Measurements from ENCODE around the gene PLS1.
A peak's percentile ranks its signal among the peaks of the same experiment; 100 is the strongest.
"Not testable (repeated sequence)": the region's sequence is repeated elsewhere in the genome, so short reads cannot be mapped to it uniquely, and the experiment has no call there.

PLS1 gene

GRCh38 chr3:142595951-142596725, at the start of gene PLS1:
PLS1 (plus strand) TSS chr3:142596393; CDS start chr3:142664238, 67,845 bp downstream.
- peak; percentile 96 for DNase-seq

- no peak for DNase-seq
Measured at GRCh38 chr3:142549986-142550385, 46.2 kb upstream of the PLS1 start.

- not testable (repeated sequence) for DNase-seq
Measured at GRCh38 chr3:142552579-142552978, 43.6 kb upstream of the PLS1 start.

GRCh38 chr3:142553741-142554140, 42.5 kb upstream of the PLS1 start:
- DNase-seq, result no peak

- no peak for DNase-seq
Measured at GRCh38 chr3:142560118-142560517, 36.1 kb upstream of the PLS1 start.

- no peak for DNase-seq
Measured at GRCh38 chr3:142563496-142563997, 32.6 kb upstream of the PLS1 start.

GRCh38 chr3:142566096-142566495, 30.1 kb upstream of the PLS1 start:
- no peak for DNase-seq

GRCh38 chr3:142568393-142569017, 27.7 kb upstream of the PLS1 start:
- no peak for DNase-seq

- not testable (repeated sequence) for DNase-seq
Measured at GRCh38 chr3:142569422-142569821, 26.8 kb upstream of the PLS1 start.

GRCh38 chr3:142574223-142574622, 22.0 kb upstream of the PLS1 start:
- not testable (repeated sequence) for DNase-seq

GRCh38 chr3:142574665-142575064, 21.5 kb upstream of the PLS1 start:
- no peak for DNase-seq

GRCh38 chr3:142576792-142577191, 19.4 kb upstream of the PLS1 start:
- no peak for DNase-seq

- DNase-seq, result no peak
Measured at GRCh38 chr3:142577696-142578328, 18.4 kb upstream of the PLS1 start.

- DNase-seq, result peak; percentile 98
Measured at GRCh38 chr3:142578329-142579223, 17.6 kb upstream of the PLS1 start, which contains the start of gene ATR. ATR (minus strand) TSS chr3:142578733; CDS start chr3:142578704, 29 bp downstream.

- no peak for DNase-seq
Measured at GRCh38 chr3:142580061-142580423, 16.2 kb upstream of the PLS1 start.

GRCh38 chr3:142581070-142581469, 15.1 kb upstream of the PLS1 start:
- not testable (repeated sequence) for DNase-seq

GRCh38 chr3:142586803-142587406, 9.3 kb upstream of the PLS1 start:
- peak; percentile 87 for DNase-seq

GRCh38 chr3:142588703-142589102, 7.5 kb upstream of the PLS1 start:
- no peak for DNase-seq

- DNase-seq, result not testable (repeated sequence)
Measured at GRCh38 chr3:142592268-142592667, 3.9 kb upstream of the PLS1 start.

GRCh38 chr3:142595141-142595540, 1.1 kb upstream of the PLS1 start:
- no peak for DNase-seq

- DNase-seq, result no peak
Measured at GRCh38 chr3:142595581-142595950, 627 bp upstream of the PLS1 start.

GRCh38 chr3:142596726-142597088, 514 bp downstream of the PLS1 start:
- DNase-seq, result no peak

All from eye (tissue), 1 donor.